Peyer's patch (tissue), 4 donors: ENCODE data around the gene SHC1. TPM values are rescaled to one million over a fixed set of nuclear protein-coding genes. Genes with fewer than 3 reads are reported as not detected.

ENCODE experiments used
- DNase-seq, 3 donors: peaks; one replicate each; pipeline ENCODE4 v3.0.0-alpha.2; 2017 to 2019
- H3K27ac ChIP-seq, 4 donors: fragments of 200-600 bp; sonication (generic); one replicate each; pipeline ENCODE4 v1.5.1; 2016 to 2019
- H3K27me3 ChIP-seq, 2 donors: fragments of 200-600 bp; sonication (generic); one replicate each; pipeline ENCODE4 v1.5.1; 2019
- H3K36me3 ChIP-seq, 3 donors: fragments of 200-600 bp; sonication (generic); one replicate each; pipeline ENCODE4 v1.5.1; 2016 to 2019
- H3K4me1 ChIP-seq, 4 donors: fragments of 200-600 bp; sonication (generic); one replicate each; pipeline ENCODE4 v1.5.1; 2016 to 2019
- H3K4me3 ChIP-seq, 4 donors: fragments of 200-600 bp; sonication (generic); 1 replicate in 3 of 4; 2 replicates in 1 of 4; pipeline ENCODE4 v1.5.1; 2016 to 2019; ENCODE audit warnings: mild to moderate bottlenecking in 1 of 4
- H3K9me3 ChIP-seq, 4 donors: fragments of 200-600 bp; sonication (generic); one replicate each; pipeline ENCODE4 v1.5.1; 2016 to 2019; ENCODE audit warnings: mild to moderate bottlenecking in 1 of 4
- CTCF ChIP-seq, 6 experiments: fragments of 450-650 bp in 4 of 6; fragments of 200-600 bp in 2 of 6; sonication (generic) in 1 of 6; IDR thresholded peaks; one replicate each; pipeline ENCODE4 v1.5.1; 2017 to 2019; ENCODE audit warnings: antibody characterized with exemption in 6 of 6, mild to moderate bottlenecking in 3 of 6, moderate library complexity in 1 of 6
- POLR2A ChIP-seq, 2 donors: fragments of 450-650 bp; IDR thresholded peaks; one replicate each; pipeline ENCODE4 v1.5.1; 2017; ENCODE audit warnings: antibody characterized with exemption in 2 of 2, mild to moderate bottlenecking in 2 of 2, moderate library complexity in 2 of 2
- total RNA-seq, 4 donors: library from RNA; depleted of rRNA; stranded (reverse); fragments of >200 nt; gene quantifications; one replicate each; pipeline ENCODE4 v1.1.0, GENCODE V29; 2016

The SHC1 gene
- total RNA-seq, 4 donors from 2014 or later = 56.9 to 150 (median 104) TPM

DNA sequence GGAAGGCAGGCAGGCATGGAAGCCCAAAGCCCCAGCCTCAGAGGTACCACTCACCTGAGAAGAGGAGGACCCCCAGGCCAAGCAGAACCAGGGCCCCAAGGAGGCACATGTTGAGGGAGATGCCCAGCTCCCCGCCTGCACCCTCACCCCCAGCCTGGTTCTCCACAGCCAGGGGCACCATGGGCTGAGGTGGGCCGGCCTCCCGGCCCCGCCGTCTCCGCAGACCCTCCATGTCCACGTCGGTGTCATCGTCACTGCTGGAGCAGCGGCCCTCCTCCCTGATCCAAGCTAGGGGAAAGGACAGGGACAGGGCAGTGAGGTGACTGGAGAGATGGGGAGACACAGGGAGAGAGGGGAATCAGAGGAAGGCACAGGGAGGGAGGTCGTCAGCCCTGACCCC lies 22.5 kb downstream of the SHC1 start:
- TF ChIP-seq CTCF (IDR thresholded peaks at IDR 0.05) (no peak), POLR2A (IDR thresholded peaks at IDR 0.05) (no peak)
- Histone ChIP-seq H3K9me3 (no peaks in the 10 kb centered on the region), H3K27me3 (no peaks in the 10 kb centered on the region), H3K36me3 (peaks cover 0 to 59% (median 0%) of the 10 kb centered on the region in 3 donors), H3K27ac (no peak overlapping the region), H3K4me3 (no peak overlapping the region), H3K4me1 (peaks cover 4 to 50% (median 18%) of the 10 kb centered on the region in 4 donors)
- DNase-seq = no peak

DNA sequence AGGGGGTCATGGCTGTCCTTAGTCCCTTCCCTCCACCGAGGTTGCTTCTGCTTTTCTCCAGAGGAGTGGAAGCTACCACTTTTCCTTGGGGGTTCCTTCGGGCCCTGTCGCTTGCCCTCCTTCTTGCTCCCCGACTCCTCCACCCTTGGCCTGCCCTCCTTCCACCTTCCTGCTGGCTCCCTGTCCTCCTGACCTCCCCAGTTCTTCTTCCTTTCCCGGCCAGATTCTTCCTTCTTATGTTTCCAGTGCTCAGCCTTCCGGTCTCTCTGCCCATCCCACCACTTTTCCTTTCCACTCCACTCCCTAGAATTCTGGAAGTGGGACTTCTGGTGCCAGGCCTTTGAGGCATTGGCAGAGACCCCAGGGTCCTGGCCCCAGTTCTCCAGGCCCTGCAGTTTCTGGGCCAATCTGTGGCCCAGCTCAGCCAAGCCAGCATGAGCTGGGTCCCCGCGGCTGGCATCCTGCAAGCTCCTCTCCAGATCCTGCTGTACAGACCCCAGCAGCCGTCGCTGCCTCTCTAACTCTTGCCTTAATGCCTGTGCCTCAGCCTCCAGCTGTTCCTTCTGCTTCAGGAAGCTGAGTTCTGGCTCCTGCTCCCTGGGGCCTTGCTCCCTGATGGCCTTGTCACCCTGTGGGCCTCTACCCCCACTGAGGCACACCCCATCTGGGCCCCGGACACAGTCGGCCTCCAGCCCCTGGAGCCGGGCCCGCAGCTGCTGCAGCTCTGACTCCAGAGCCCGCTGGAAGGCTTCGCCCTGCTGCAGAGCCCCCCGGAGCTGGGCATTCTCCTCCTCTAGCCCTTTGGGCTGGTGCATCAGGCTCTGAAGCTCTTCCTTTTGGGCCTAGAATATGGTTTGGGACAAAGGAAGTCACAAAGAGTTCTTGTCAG lies 24.3 kb downstream of the SHC1 start:
- H3K9me3 ChIP-seq = no peaks in the 10 kb centered on the region
- no peak for DNase-seq
- H3K36me3 ChIP-seq = peaks cover 0 to 51% (median 0%) of the 10 kb centered on the region in 3 donors
- no peak overlapping the region for H3K27ac ChIP-seq
- no peak overlapping the region for H3K4me3 ChIP-seq
- no peaks in the 10 kb centered on the region for H3K27me3 ChIP-seq
- TF ChIP-seq POLR2A (IDR thresholded peaks at IDR 0.05) (no peak), CTCF (IDR thresholded peaks at IDR 0.05) (no peak)
- H3K4me1 ChIP-seq = peaks cover 4 to 50% (median 31%) of the 10 kb centered on the region in 4 donors

DNA sequence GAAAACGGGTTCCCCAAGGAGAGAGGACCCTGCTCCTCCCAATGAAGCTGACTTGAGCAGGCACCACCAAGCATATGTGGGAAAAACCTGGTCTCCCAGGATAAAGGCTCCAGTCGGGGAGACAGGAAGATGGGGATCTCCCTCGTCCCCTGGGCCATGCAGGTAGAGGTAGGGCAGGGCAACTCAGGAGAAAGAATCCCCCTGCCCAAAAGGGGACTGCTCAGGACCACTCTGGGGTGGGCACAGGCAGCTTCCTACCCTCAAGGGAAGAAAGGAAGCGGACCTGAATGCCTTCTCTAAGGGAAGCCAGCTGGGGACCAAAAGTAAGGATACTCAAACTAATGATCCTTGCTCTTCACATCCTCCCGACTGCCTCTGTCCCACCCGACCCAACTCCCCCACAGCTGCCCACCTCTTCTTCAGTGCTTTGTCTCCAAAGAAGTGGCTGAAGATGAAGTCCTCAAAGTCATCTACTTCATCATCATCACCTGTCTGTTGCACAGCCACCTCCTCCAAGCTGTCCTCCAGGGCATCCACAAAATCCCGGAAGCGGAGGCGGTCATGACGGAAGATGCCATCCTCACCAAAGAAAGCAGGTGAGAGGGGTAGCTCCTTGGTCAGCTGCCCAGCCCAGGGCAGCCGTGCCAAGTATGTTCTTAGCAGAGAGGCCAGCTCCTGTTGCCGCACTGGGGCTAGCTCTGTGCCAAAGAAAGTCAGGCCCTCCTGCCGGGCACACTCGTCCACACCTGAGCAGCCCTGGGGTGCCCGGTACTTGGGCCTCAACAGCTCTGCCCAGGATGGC lies 25.2 kb downstream of the SHC1 start:
- peak overlapping the region; percentile 46 to 85 (median 72) for H3K27ac ChIP-seq
- DNase-seq = no peak
- no peak overlapping the region for H3K4me3 ChIP-seq
- H3K36me3 ChIP-seq = peaks cover 0 to 44% (median 0%) of the 10 kb centered on the region in 3 donors
- no peaks in the 10 kb centered on the region for H3K27me3 ChIP-seq
- TF ChIP-seq POLR2A (IDR thresholded peaks at IDR 0.05) (no peak), CTCF (IDR thresholded peaks at IDR 0.05) (no peak)
- H3K4me1 ChIP-seq = peaks cover 4 to 53% (median 32%) of the 10 kb centered on the region in 4 donors
- no peaks in the 10 kb centered on the region for H3K9me3 ChIP-seq

DNA sequence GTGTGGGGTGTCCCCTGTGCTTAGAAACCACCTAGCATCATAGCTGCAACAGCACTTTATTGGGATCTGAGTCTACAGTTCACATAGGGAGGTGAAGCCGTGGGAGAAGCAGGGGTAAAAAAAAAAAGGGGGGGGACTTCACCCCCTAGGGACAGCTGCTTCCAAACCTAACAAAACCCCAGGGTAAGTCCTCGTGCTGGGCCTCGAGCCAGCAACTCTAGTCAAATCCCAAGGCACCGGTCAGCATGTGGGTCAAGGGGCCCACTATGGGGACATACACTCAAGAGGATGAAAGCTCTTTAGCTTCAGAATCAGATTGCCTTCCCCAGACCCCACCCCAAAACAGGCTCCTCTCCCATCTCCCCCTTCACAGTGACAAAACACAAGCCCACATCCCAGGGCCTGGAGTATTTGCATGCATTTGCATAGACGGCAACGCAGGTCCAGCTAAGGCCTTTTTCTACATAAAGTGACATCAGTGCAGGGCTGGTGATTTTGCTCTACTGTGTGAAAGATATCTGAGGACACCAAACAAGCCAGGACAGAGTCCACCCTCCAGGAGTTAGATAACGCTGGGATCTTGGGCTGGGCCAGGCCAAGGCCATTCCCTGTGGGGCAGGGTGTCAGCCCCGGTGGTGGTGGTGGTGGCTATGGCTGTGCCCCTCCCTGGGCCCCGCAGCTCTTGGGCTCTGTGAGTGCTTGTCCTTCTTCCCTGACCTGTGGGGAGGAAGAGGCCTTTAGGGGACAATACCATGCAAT lies 26.0 kb downstream of the SHC1 start:
- Histone ChIP-seq H3K4me3 (no peak overlapping the region), H3K9me3 (no peaks in the 10 kb centered on the region), H3K27me3 (no peaks in the 10 kb centered on the region), H3K27ac (peak overlapping the region; percentile 57 to 85 (median 72)), H3K4me1 (peaks cover 4 to 53% (median 33%) of the 10 kb centered on the region in 4 donors), H3K36me3 (peaks cover 0 to 37% (median 0%) of the 10 kb centered on the region in 3 donors)
- peak in 2 of 3 donors; percentile 79 for DNase-seq
- TF ChIP-seq CTCF (IDR thresholded peaks at IDR 0.05) (no peak), POLR2A (IDR thresholded peaks at IDR 0.05) (peak in 1 of 2 donors; percentile 48)
